ENCODE results near the gene KCNAB2. TPM values are rescaled to one million over a fixed set of nuclear protein-coding genes. Genes with fewer than 3 reads are reported as not detected.

The KCNAB2 gene
- total RNA-seq, 2 donors from 2014 or later = 9.3 to 14.3 TPM

- Histone ChIP-seq H3K4me3 (no peak overlapping the region), H3K27me3 (no peaks in the 10 kb centered on the region), H3K27ac (no peak overlapping the region), H3K9me3 (no peaks in the 10 kb centered on the region), H3K36me3 (no peaks in the 10 kb centered on the region), H3K4me1 (peaks cover 0 to 11% of the 10 kb centered on the region in 2 donors)
- TF ChIP-seq CTCF (IDR thresholded peaks at IDR 0.05) = no peak
- DNase-seq (ENCODE audit: low spot score) = no peak
Measured at GRCh38 chr1:6131561-6131960, 85.9 kb downstream of the KCNAB2 start.

- DNase-seq (ENCODE audit: low spot score) = no peak
- H3K27ac ChIP-seq = no peak overlapping the region
- H3K27me3 ChIP-seq = no peaks in the 10 kb centered on the region
- no peak for TF ChIP-seq CTCF (IDR thresholded peaks at IDR 0.05)
- H3K36me3 ChIP-seq = no peaks in the 10 kb centered on the region
- no peaks in the 10 kb centered on the region for H3K4me1 ChIP-seq
- no peak overlapping the region for H3K4me3 ChIP-seq
- no peaks in the 10 kb centered on the region for H3K9me3 ChIP-seq
Measured at GRCh38 chr1:6133146-6133895, 87.6 kb downstream of the KCNAB2 start.

- Histone ChIP-seq H3K9me3 (no peaks in the 10 kb centered on the region), H3K36me3 (no peaks in the 10 kb centered on the region), H3K4me3 (no peak overlapping the region), H3K27me3 (no peaks in the 10 kb centered on the region), H3K4me1 (no peaks in the 10 kb centered on the region), H3K27ac (no peak overlapping the region)
- DNase-seq (ENCODE audit: low spot score) = no peak
- TF ChIP-seq CTCF (IDR thresholded peaks at IDR 0.05) = no peak
Measured at GRCh38 chr1:6134206-6134605, 88.5 kb downstream of the KCNAB2 start.

- TF ChIP-seq CTCF (IDR thresholded peaks at IDR 0.05) = no peak
- DNase-seq (ENCODE audit: low spot score) = no peak
- Histone ChIP-seq H3K9me3 (no peaks in the 10 kb centered on the region), H3K4me1 (no peaks in the 10 kb centered on the region), H3K36me3 (no peaks in the 10 kb centered on the region), H3K27ac (no peak overlapping the region), H3K4me3 (no peak overlapping the region), H3K27me3 (no peaks in the 10 kb centered on the region)
Measured at GRCh38 chr1:6134741-6135510, 89.2 kb downstream of the KCNAB2 start.

GRCh38 chr1:6136516-6137220 lies 91.0 kb downstream of the KCNAB2 start:
- H3K27ac ChIP-seq = no peak overlapping the region
- no peak for TF ChIP-seq CTCF (IDR thresholded peaks at IDR 0.05)
- H3K36me3 ChIP-seq = no peaks in the 10 kb centered on the region
- H3K4me3 ChIP-seq = no peak overlapping the region
- no peaks in the 10 kb centered on the region for H3K9me3 ChIP-seq
- H3K27me3 ChIP-seq = no peaks in the 10 kb centered on the region
- no peaks in the 10 kb centered on the region for H3K4me1 ChIP-seq
- no peak for DNase-seq (ENCODE audit: low spot score)
